DND-41 (cell line): ENCODE data around the gene ERC2.

Experiments used
- ATAC-seq: fragments of 200-7000 bp; cut with Tn5 transposase; 3 replicates; pipeline ENCODE4 v1.9.1; 2021; ENCODE audit warnings: low read depth; ENCODE audit not compliant: insufficient read depth
- DNase-seq: peaks from one replicate; pipeline ENCODE4 v3.0.0-alpha.2; 2020
- H2AFZ ChIP-seq: 2 replicates; pipeline ENCODE4 v1.6.0; 2012; ENCODE audit warnings: low read depth, low read length
- H3K27ac ChIP-seq: 2 replicates; pipeline ENCODE4 v1.5.1; 2012; ENCODE audit warnings: low read length, inconsistent platforms
- H3K27me3 ChIP-seq: fragments of 200-600 bp; sonication (generic); 2 replicates; pipeline ENCODE4 v1.6.0; 2012; ENCODE audit warnings: low read length, mild to moderate bottlenecking, inconsistent platforms; ENCODE audit not compliant: insufficient read depth, poor library complexity
- H3K36me3 ChIP-seq: 2 replicates; pipeline ENCODE4 v1.5.1; 2012; ENCODE audit warnings: low read length, inconsistent platforms; ENCODE audit not compliant: insufficient read depth
- H3K4me1 ChIP-seq: 2 replicates; pipeline ENCODE4 v1.5.1; 2012; ENCODE audit warnings: mild to moderate bottlenecking, low read length; ENCODE audit not compliant: insufficient read depth
- H3K4me2 ChIP-seq: 2 replicates; pipeline ENCODE4 v1.6.0; 2012; ENCODE audit warnings: mild to moderate bottlenecking, moderate library complexity, low read length, inconsistent platforms; ENCODE audit not compliant: insufficient read depth
- H3K4me3 ChIP-seq, 2 experiments: fragments of 200-600 bp in 1 of 2; shearing (Covaris generic) in 1 of 2; 2 replicates each; pipeline ENCODE4 v1.5.1; 2012 to 2016; ENCODE audit warnings: inconsistent platforms in 2 of 2, low read length in 2 of 2, mild to moderate bottlenecking in 2 of 2, low read depth in 1 of 2, moderate library complexity in 1 of 2
- H3K79me2 ChIP-seq: 2 replicates; pipeline ENCODE4 v1.6.0; 2012; ENCODE audit warnings: low read length, inconsistent platforms; ENCODE audit not compliant: insufficient read depth
- H3K9ac ChIP-seq: 2 replicates; pipeline ENCODE4 v1.6.0; 2012; ENCODE audit warnings: low read depth, mild to moderate bottlenecking, inconsistent platforms, low read length, moderate library complexity
- H3K9me3 ChIP-seq: 2 replicates; pipeline ENCODE4 v1.5.1; 2012; ENCODE audit warnings: low read length, moderate library complexity, mild to moderate bottlenecking, inconsistent platforms; ENCODE audit not compliant: insufficient read depth, severe bottlenecking
- H4K20me1 ChIP-seq: 2 replicates; pipeline ENCODE4 v1.6.0; 2012; ENCODE audit warnings: low read length; ENCODE audit not compliant: insufficient read depth
- EZH2 ChIP-seq: IDR thresholded peaks from 3 replicates; pipeline ENCODE4 v1.6.1; 2012; ENCODE audit warnings: borderline replicate concordance, low read depth, mild to moderate bottlenecking, moderate library complexity, low read length, inconsistent platforms; ENCODE audit not compliant: severe bottlenecking
- TF ChIP-seq, protein P1 (sequence below): IDR thresholded peaks from 2 replicates; pipeline ENCODE4 v1.5.1; 2012; ENCODE audit warnings: borderline replicate concordance, low read length, moderate library complexity, mild to moderate bottlenecking; ENCODE audit not compliant: poor library complexity, severe bottlenecking; ENCODE audit errors: extremely low read depth

The ERC2 gene

DNA sequence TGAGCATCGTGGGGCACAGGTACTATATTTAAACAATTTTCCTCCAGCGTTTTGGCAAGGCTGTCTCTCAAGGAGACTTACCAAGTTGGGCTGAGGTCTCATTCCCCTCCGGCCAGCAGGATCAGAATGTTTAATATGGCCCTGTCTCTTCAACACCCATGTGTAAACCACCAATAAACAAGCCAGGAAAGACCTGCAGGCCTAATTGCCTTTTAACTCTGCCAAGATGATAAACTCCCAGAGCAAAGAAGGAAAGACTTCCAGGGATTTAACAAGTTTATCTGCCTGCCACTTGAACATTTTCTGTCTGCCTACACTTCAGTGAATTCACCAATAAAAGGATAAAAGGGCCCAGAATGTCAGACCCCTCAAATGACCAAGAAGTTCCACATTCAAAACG lies 850.9 kb downstream of the ERC2 start:
- TF ChIP-seq EZH2: no peak
- TF ChIP-seq, protein P1, sequence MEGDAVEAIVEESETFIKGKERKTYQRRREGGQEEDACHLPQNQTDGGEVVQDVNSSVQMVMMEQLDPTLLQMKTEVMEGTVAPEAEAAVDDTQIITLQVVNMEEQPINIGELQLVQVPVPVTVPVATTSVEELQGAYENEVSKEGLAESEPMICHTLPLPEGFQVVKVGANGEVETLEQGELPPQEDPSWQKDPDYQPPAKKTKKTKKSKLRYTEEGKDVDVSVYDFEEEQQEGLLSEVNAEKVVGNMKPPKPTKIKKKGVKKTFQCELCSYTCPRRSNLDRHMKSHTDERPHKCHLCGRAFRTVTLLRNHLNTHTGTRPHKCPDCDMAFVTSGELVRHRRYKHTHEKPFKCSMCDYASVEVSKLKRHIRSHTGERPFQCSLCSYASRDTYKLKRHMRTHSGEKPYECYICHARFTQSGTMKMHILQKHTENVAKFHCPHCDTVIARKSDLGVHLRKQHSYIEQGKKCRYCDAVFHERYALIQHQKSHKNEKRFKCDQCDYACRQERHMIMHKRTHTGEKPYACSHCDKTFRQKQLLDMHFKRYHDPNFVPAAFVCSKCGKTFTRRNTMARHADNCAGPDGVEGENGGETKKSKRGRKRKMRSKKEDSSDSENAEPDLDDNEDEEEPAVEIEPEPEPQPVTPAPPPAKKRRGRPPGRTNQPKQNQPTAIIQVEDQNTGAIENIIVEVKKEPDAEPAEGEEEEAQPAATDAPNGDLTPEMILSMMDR: no peak
- no peaks in the 10 kb centered on the region for H3K4me1 ChIP-seq
- H3K27me3 ChIP-seq: no peaks in the 10 kb centered on the region
- DNase-seq: no peak
- H3K36me3 ChIP-seq: no peaks in the 10 kb centered on the region
- H4K20me1 ChIP-seq: no peaks in the 10 kb centered on the region
- H3K9me3 ChIP-seq: no peaks in the 10 kb centered on the region
- no peak overlapping the region for H2AFZ ChIP-seq
- H3K79me2 ChIP-seq: no peaks in the 10 kb centered on the region
- no peak overlapping the region for H3K27ac ChIP-seq
- H3K4me3 ChIP-seq: no peak overlapping the region
- no peak for ATAC-seq
- no peak overlapping the region for H3K4me2 ChIP-seq
- H3K9ac ChIP-seq: no peak overlapping the region

DNA sequence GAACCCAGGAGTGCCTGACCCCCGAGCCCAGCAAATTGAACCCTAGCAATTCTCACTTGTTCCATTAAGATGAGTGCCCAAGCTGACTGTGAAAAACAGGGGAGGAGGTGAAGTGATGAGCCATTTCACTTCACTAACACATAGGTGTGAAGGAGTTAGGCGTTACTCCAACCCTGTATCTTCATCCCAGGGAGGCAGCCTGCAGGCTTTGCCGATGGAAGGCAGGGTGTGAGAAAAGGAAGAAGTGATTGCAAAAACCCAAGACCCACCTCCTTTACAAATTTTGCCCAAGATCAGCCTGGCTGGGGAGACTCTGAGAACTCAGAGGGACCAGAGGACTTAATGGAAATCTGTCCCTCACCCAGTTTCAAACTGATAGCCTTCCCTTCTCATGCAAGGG lies 851.5 kb downstream of the ERC2 start:
- H3K9ac ChIP-seq: no peak overlapping the region
- no peak overlapping the region for H2AFZ ChIP-seq
- no peak for TF ChIP-seq EZH2
- TF ChIP-seq, protein P1: no peak
- H3K4me2 ChIP-seq: no peak overlapping the region
- H3K4me1 ChIP-seq: no peaks in the 10 kb centered on the region
- no peak for ATAC-seq
- no peaks in the 10 kb centered on the region for H3K9me3 ChIP-seq
- peaks cover 3% of the 10 kb centered on the region for H3K27me3 ChIP-seq
- H4K20me1 ChIP-seq: no peaks in the 10 kb centered on the region
- no peak for DNase-seq
- no peaks in the 10 kb centered on the region for H3K36me3 ChIP-seq
- H3K79me2 ChIP-seq: no peaks in the 10 kb centered on the region
- H3K27ac ChIP-seq: no peak overlapping the region
- H3K4me3 ChIP-seq: no peak overlapping the region

DNA sequence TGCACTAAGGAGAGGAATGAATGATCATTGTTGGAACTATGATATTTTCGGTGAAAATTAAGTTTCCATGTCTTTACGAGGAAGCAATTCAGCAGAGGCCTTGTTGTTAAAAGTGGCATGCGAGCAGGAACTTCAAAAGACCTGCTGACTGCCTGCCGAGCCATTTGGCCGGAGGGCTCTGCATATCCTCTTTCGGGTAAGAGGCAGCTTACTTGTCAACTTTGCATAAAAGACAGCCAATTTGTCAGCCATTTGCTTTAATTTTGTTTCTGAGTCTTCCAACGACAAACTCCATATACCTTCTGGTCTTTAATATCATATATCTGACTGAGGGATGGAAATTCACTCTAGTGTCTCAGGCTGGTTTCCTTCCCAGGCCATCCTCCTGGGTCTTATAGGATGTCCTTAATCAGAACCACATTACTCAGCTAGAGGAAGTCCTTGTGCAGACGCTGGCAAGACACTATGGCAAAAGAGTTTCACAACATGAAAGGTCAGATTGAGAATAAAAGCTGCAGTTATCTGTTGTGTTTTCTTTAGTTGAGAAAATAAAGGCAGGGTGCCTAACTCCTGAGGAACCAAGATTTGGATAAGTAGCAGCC lies 852.5 kb downstream of the ERC2 start:
- ATAC-seq (no peak), DNase-seq (no peak)
- Histone ChIP-seq H3K4me3 (no peak overlapping the region), H3K27ac (no peak overlapping the region), H4K20me1 (no peaks in the 10 kb centered on the region), H3K79me2 (no peaks in the 10 kb centered on the region), H3K9ac (no peak overlapping the region), H3K36me3 (no peaks in the 10 kb centered on the region), H3K9me3 (no peaks in the 10 kb centered on the region), H3K27me3 (peaks cover 3% of the 10 kb centered on the region), H3K4me1 (no peaks in the 10 kb centered on the region), H2AFZ (no peak overlapping the region), H3K4me2 (no peak overlapping the region)
- TF ChIP-seq, protein P1: no peak
- TF ChIP-seq EZH2: no peak
